HFF-Myc (cell line): ENCODE measurements around the gene ANKRD9.
"Not testable (repeated sequence)": the region's sequence is repeated elsewhere in the genome, so short reads cannot be mapped to it uniquely, and the experiment has no call there.

Experiments
- DNase-seq: peaks from one replicate; pipeline ENCODE4 v3.0.0-alpha.2; 2011; ENCODE audit warnings: low read depth; ENCODE audit errors: extremely low read depth
- H3K4me3 ChIP-seq: replicated peaks from 2 replicates; pipeline ENCODE4 v1.5.1; 2011; ENCODE audit warnings: low read depth, mild to moderate bottlenecking, control low read depth, low read length
- CTCF ChIP-seq: IDR thresholded peaks from 2 replicates; pipeline ENCODE4 v1.5.1; 2012; ENCODE audit warnings: mild to moderate bottlenecking, low read depth, low read length, control low read depth; ENCODE audit errors: missing control alignments

Gene ANKRD9

DNA sequence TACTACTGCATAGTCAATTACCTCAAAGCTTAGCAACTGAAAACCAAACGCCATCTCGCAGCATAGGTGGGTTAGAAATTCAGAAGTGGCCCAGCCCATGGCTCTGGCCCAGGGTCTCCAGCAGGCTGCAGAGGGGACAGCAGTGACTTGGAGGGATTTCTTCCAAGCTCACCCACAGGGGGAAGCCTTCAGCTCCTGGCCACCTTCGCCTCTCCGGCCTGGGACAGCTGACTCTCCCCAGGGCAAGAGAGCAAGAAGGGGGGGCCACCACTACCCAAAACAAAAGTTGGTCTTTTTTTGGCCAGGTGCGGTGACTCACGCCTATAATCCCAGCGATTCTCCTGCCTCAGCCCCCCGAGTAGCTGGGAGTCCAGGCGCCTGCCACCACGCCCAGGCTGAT, 32.2 kb upstream of the ANKRD9 start:
- H3K4me3 ChIP-seq: no peak overlapping the region
- no peak for DNase-seq
- TF ChIP-seq CTCF: no peak

GRCh38 chr14:102541029-102541491, 31.5 kb upstream of the ANKRD9 start:
- not testable (repeated sequence) for DNase-seq, H3K4me3 ChIP-seq

DNA sequence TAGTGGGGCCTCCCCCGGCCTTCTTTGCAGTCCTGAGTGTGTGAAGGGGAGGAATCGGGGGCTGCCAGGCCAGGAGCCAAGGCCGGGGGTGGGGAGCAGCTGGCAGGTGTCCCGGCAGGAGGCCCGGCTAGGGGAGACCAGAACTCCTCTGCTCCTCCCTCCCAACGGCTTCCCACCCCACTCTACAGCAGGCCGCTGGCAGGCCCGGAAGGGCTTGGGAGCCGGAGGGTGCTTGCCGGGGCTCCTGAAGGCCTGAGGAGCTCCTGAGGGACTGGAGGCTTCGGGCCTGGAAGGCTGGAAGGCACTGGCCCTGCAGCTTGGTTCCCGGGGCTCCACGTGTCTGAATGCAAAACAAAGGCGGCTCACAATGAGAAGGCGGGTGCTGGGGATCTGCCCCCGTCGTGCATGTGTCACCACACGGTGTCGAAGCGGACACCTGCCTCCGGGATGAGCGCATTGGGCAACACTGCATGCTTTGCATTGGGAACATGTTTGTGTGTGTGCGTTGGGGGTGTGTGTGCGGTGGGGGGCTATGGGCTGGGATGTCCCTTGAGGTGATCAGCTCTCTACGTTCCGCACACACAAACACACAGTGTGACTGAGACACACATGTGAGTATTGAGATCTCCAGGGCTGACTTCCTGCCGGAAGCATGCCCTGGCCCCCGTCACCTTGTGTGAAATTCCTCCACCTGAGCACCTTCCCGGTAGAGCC, 30.9 kb upstream of the ANKRD9 start:
- no peak for TF ChIP-seq CTCF
- no peak overlapping the region for H3K4me3 ChIP-seq
- no peak for DNase-seq

- no peak for TF ChIP-seq CTCF
- DNase-seq: peak; percentile 75
- no peak overlapping the region for H3K4me3 ChIP-seq
Measured at GRCh38 chr14:102539544-102540314, 30.2 kb upstream of the ANKRD9 start.

- TF ChIP-seq CTCF: no peak
- no peak overlapping the region for H3K4me3 ChIP-seq
- no peak for DNase-seq
Measured at GRCh38 chr14:102538602-102539543, 29.3 kb upstream of the ANKRD9 start.

GRCh38 chr14:102537981-102538601, 28.5 kb upstream of the ANKRD9 start:
- DNase-seq: no peak
- TF ChIP-seq CTCF: no peak
- no peak overlapping the region for H3K4me3 ChIP-seq
